ENCODE measurements around the gene OR4D1.

- TF ChIP-seq CTCF (IDR thresholded peaks at IDR 0.05; ENCODE audit: low read depth, low read length, missing input control) (no peak), ATF3 (IDR thresholded peaks at IDR 0.05) (no peak), EGR1 (IDR thresholded peaks at IDR 0.05; ENCODE audit: low read depth in 2 of 2) (no peak), MAX (IDR thresholded peaks at IDR 0.05) (no peak), GABPA (IDR thresholded peaks at IDR 0.05 in 1 of 2, conservative IDR thresholded peaks at IDR 0.05 in 1 of 2) (no peak), YY1 (IDR thresholded peaks at IDR 0.05) (no peak), SP1 (IDR thresholded peaks at IDR 0.05) (no peak), ZBTB33 (IDR thresholded peaks at IDR 0.05) (no peak), JUND (IDR thresholded peaks at IDR 0.05) (no peak), FOXA1 (IDR thresholded peaks at IDR 0.05) (no peak), HNF4A (conservative IDR thresholded peaks at IDR 0.05) (no peak)
- TF ChIP-seq, protein P1, sequence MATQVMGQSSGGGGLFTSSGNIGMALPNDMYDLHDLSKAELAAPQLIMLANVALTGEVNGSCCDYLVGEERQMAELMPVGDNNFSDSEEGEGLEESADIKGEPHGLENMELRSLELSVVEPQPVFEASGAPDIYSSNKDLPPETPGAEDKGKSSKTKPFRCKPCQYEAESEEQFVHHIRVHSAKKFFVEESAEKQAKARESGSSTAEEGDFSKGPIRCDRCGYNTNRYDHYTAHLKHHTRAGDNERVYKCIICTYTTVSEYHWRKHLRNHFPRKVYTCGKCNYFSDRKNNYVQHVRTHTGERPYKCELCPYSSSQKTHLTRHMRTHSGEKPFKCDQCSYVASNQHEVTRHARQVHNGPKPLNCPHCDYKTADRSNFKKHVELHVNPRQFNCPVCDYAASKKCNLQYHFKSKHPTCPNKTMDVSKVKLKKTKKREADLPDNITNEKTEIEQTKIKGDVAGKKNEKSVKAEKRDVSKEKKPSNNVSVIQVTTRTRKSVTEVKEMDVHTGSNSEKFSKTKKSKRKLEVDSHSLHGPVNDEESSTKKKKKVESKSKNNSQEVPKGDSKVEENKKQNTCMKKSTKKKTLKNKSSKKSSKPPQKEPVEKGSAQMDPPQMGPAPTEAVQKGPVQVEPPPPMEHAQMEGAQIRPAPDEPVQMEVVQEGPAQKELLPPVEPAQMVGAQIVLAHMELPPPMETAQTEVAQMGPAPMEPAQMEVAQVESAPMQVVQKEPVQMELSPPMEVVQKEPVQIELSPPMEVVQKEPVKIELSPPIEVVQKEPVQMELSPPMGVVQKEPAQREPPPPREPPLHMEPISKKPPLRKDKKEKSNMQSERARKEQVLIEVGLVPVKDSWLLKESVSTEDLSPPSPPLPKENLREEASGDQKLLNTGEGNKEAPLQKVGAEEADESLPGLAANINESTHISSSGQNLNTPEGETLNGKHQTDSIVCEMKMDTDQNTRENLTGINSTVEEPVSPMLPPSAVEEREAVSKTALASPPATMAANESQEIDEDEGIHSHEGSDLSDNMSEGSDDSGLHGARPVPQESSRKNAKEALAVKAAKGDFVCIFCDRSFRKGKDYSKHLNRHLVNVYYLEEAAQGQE (IDR thresholded peaks at IDR 0.05) = no peak
Measured at GRCh38 chr17:58205936-58206335, 57.8 kb downstream of the OR4D1 start.

Measured in liver (tissue), 3 donors.